ENCODE data around the gene SPTLC1. TPM values are rescaled to one million over a fixed set of nuclear protein-coding genes. Genes with fewer than 3 reads are reported as not detected.

SPTLC1 gene
- total and polyA plus RNA-seq, 10 of the 15 experiments (the other 5 are each of a cell fraction or from before 2014, with no cell fraction given): 38.0 to 68.7 (median 52.8) TPM

GRCh38 chr9:92115071-92115858, at the start of gene SPTLC1 (continued):
- TF ChIP-seq IRF4 (IDR thresholded peaks at IDR 0.05; ENCODE audit: low read depth, low read length) (0 out of 2 replicates have a peak, but pooled peaks have one; percentile 5), GATAD2B (conservative IDR thresholded peaks at IDR 0.05; ENCODE audit: low read depth) (no peak), MYB (IDR thresholded peaks at IDR 0.05; ENCODE audit: borderline replicate concordance, low read depth, low read length) (no peak), BMI1 (IDR thresholded peaks at IDR 0.05; ENCODE audit: borderline replicate concordance) (no peak), ZNF687 (IDR thresholded peaks at IDR 0.05) (peak; percentile 53), ATF3 (IDR thresholded peaks at IDR 0.05; ENCODE audit: borderline replicate concordance, extremely low read depth, low read depth, low read length) (peak; percentile 88), BHLHE40 (IDR thresholded peaks at IDR 0.05; ENCODE audit: borderline replicate concordance in 1 of 2, low read depth in 2 of 2, low read length in 1 of 2) (peak in 1 of 2 experiments; percentile 29; a peak in 1 of 4 replicates), RAD51 (IDR thresholded peaks at IDR 0.05) (peak; percentile 80), SMAD1 (IDR thresholded peaks at IDR 0.05; ENCODE audit: low read depth, partially characterized antibody) (peak; percentile 67), HDAC6 (IDR thresholded peaks at IDR 0.05; ENCODE audit: unreplicated experiment) (no peak), SIX5 (IDR thresholded peaks at IDR 0.05; ENCODE audit: low read depth, low read length, severe bottlenecking) (peak; percentile 59), NFXL1 (IDR thresholded peaks at IDR 0.05; ENCODE audit: borderline replicate concordance) (no peak), CHD4 (IDR thresholded peaks at IDR 0.05) (no peak), ZNF24 (IDR thresholded peaks at IDR 0.05) (no peak), ESRRA (IDR thresholded peaks at IDR 0.05; ENCODE audit: low read length) (no peak), PAX8 (IDR thresholded peaks at IDR 0.05) (no peak), NFYA (IDR thresholded peaks at IDR 0.05; ENCODE audit: borderline replicate concordance, low read depth, low read length) (no peak), MTA2 (IDR thresholded peaks at IDR 0.05; ENCODE audit: low read depth) (0 out of 2 replicates have a peak, but pooled peaks have one; percentile 34), JUND (IDR thresholded peaks at IDR 0.05; ENCODE audit: low read depth, low read length) (no peak), NBN (IDR thresholded peaks at IDR 0.05) (peak; percentile 98), SRF (IDR thresholded peaks at IDR 0.05; ENCODE audit: low read depth in 2 of 2, low read length in 2 of 2) (peak; percentile 70 to 94; a peak in 3 of 4 replicates), IKZF1 (conservative IDR thresholded peaks at IDR 0.05) (peak; percentile 80), MAX (IDR thresholded peaks at IDR 0.05; ENCODE audit: low read depth, low read length) (no peak), IKZF2 (IDR thresholded peaks at IDR 0.05) (peak; percentile 79; a peak in 3 of 4 replicates), HDAC2 (IDR thresholded peaks at IDR 0.05) (no peak), YBX1 (IDR thresholded peaks at IDR 0.05) (no peak)

Measured in GM12878 (cell line).